WTC11 (cell line): ENCODE results near the gene NAA25.

Source experiments
- CTCF ChIP-seq: fragments of 200-600 bp; IDR thresholded peaks from 2 replicates; pipeline ENCODE4 v1.8.0; 2022; ENCODE audit warnings: antibody characterized with exemption
- ETV6 ChIP-seq: sonication (generic); formaldehyde crosslinking; IDR thresholded peaks from 2 replicates; pipeline ENCODE4 v1.8.1; 2022; ENCODE audit warnings: mild to moderate bottlenecking, missing genetic modification reagents
- GTF2I ChIP-seq: fragments of 250-450 bp; sonication (Bioruptor Pico); conservative IDR thresholded peaks from 2 replicates; pipeline ENCODE4 v1.4.0; 2021; ENCODE audit warnings: mild to moderate bottlenecking
- JUN ChIP-seq: sonication (generic); formaldehyde crosslinking; IDR thresholded peaks from 2 replicates; pipeline ENCODE4 v1.8.0; 2023; ENCODE audit warnings: mild to moderate bottlenecking, missing genetic modification reagents
- NR2C2 ChIP-seq: sonication (generic); formaldehyde crosslinking; IDR thresholded peaks from 2 replicates; pipeline ENCODE4 v1.8.0; 2022; ENCODE audit warnings: mild to moderate bottlenecking, missing genetic modification reagents
- NR3C1 ChIP-seq: sonication (generic); formaldehyde crosslinking; conservative IDR thresholded peaks from 2 replicates; pipeline ENCODE4 v1.8.1; 2023; ENCODE audit warnings: low read depth, mild to moderate bottlenecking, missing genetic modification reagents
- STAT6 ChIP-seq: sonication (generic); formaldehyde crosslinking; conservative IDR thresholded peaks from 2 replicates; pipeline ENCODE4 v1.8.1; 2023; ENCODE audit warnings: mild to moderate bottlenecking, low read depth, missing genetic modification reagents, moderate library complexity
- USF2 ChIP-seq: sonication (generic); formaldehyde crosslinking; IDR thresholded peaks from 2 replicates; pipeline ENCODE4 v1.8.1; 2023; ENCODE audit warnings: mild to moderate bottlenecking, missing genetic modification reagents, moderate library complexity
- ZBTB21 ChIP-seq: sonication (generic); formaldehyde crosslinking; IDR thresholded peaks from 2 replicates; pipeline ENCODE4 v1.8.1; 2023; ENCODE audit warnings: mild to moderate bottlenecking, missing genetic modification reagents, borderline replicate concordance

- TF ChIP-seq CTCF (no peak), NR2C2 (CRISPR knock-in tag) (no peak), JUN (CRISPR knock-in tag) (no peak), ZBTB21 (no peak), STAT6 (CRISPR knock-in tag) (no peak), NR3C1 (CRISPR knock-in tag) (no peak), GTF2I (CRISPR knock-in tag) (no peak), USF2 (no peak), ETV6 (CRISPR knock-in tag) (no peak)
These were observed 92.6 kb downstream of the NAA25 start for GRCh38 chr12:112015938-112016337.
